Ovary (tissue), 9 donors: ENCODE measurements around the gene AFAP1L2. TPM values are rescaled to one million over a fixed set of nuclear protein-coding genes. Genes with fewer than 3 reads are reported as not detected.

Experiments
- DNase-seq, 5 donors: peaks; one replicate each; pipeline ENCODE4 v3.0.0-alpha.2; 2019 to 2020
- H3K27ac ChIP-seq, 2 donors: fragments of 200-600 bp; one replicate each; pipeline versions ENCODE4 v1.5.1 to v1.8.0; 2019 to 2022
- H3K27me3 ChIP-seq: fragments of 200-600 bp; one replicate; pipeline ENCODE4 v1.8.0; 2022
- H3K36me3 ChIP-seq: fragments of 200-600 bp; sonication (generic); one replicate; pipeline ENCODE4 v1.5.1; 2019
- H3K4me1 ChIP-seq: one replicate; pipeline ENCODE4 v1.8.1; 2013; ENCODE audit warnings: mild to moderate bottlenecking, moderate library complexity; ENCODE audit not compliant: insufficient read depth
- H3K4me3 ChIP-seq: fragments of 200-600 bp; sonication (generic); one replicate; pipeline ENCODE4 v1.5.1; 2017
- H3K9me3 ChIP-seq, 2 donors: fragments of 200-600 bp in 1 of 2; sonication (generic) in 1 of 2; one replicate each; pipeline versions ENCODE4 v1.5.1 to v1.8.1; 2013 to 2019; ENCODE audit warnings: mild to moderate bottlenecking in 1 of 2, moderate library complexity in 1 of 2
- EP300 ChIP-seq: sonication (generic); formaldehyde crosslinking; IDR thresholded peaks from one replicate; pipeline ENCODE4 v1.6.1; 2017; ENCODE audit warnings: antibody characterized with exemption
- POLR2A ChIP-seq: fragments of 450-650 bp; IDR thresholded peaks from one replicate; pipeline ENCODE4 v1.6.1; 2017; ENCODE audit warnings: antibody characterized with exemption, mild to moderate bottlenecking, moderate library complexity
- WGBS, 3 donors: extraction: QIAGEN DNeasy Blood & Tissue Kit in 1 of 3; methylation state at CpG; one replicate each; pipeline versions ENCODE4 v1.1.5 to v1.1.7; 2013 to 2017; 5-methylcytosine and 5-hydroxymethylcytosine counted together
- intact Hi-C, 4 donors: fragments of 100-400 bp; cut with DNase I; formaldehyde crosslinking; loops; one replicate each; pipeline versions ENCODE4 v1.11.0 to v1.15.1; 2022 to 2023
- polyA plus RNA-seq, 2 donors: library from polyadenylated mRNA; stranded (reverse); fragments of 200-250 nt in 1 of 2; fragments of 350-450 nt in 1 of 2; fragmentation: Illumina TruSeq in 1 of 2; extraction: RNeasy Lipid Tissue Mini Kit (QIAGEN cat#74804) in 1 of 2; gene quantifications; one replicate each; pipeline ENCODE4 v1.2.3, GENCODE V29; 2013 to 2014
- total RNA-seq, 7 donors: library from RNA; depleted of rRNA in 2 of 7; stranded (reverse); fragments of >200 nt in 2 of 7; fragmentation: NEBNext Ultra II Directional in 3 of 7; extraction: Animal tissue kit (Norgen Biotek cat#: 25700) in 3 of 7; gene quantifications; one replicate each; pipeline versions ENCODE4 v1.1.0 to v1.2.4, GENCODE V29; 2016 to 2023
- TF ChIP-seq, protein P1 (sequence below), 3 donors: fragments of 450-650 bp in 2 of 3; fragments of 200-600 bp in 1 of 3; IDR thresholded peaks; one replicate each; pipeline versions ENCODE4 v1.5.1 to v1.8.0; 2016 to 2022; ENCODE audit warnings: antibody characterized with exemption in 3 of 3, mild to moderate bottlenecking in 1 of 3
- donor health status: DM: no; HTN: no; CAD: no; lungs with moderate emphysema.
- donor health status: DM: no; HTN: no; CAD: no.
- donor health status: Bipolar disorder and iron deficiency.
- donor health status: DM: yes; HTN: yes; CAD: no.
- donor health status: DM: no; HTN: no; CAD: no.
- donor health status: DM: yes; HTN: yes; CAD: no.

Gene AFAP1L2
- total and polyA plus RNA-seq, 9 donors: 9.8 to 53.7 (median 23.3) TPM

DNA sequence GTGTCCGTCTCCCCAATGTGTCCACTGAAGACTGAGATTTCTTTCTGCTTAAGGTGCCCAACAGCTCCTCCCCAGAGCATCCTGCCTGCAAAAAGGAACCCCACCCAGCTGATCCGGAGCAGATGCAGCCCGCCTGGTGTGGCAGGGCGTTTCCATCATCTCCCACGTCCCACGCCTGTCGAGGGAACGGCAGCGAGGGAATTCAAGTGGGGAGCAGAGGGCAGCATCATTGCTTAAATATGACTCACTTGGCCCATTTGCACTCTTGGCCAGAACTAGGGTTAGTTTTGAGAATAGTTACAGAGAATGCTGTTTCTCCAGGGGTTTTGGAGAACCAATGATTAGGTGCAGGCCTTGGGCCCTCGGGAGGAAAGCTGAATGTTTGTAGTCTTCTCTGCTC lies 144.5 kb downstream of the AFAP1L2 start:
- TF ChIP-seq EP300: no peak
- no peak for TF ChIP-seq POLR2A
- TF ChIP-seq, protein P1, sequence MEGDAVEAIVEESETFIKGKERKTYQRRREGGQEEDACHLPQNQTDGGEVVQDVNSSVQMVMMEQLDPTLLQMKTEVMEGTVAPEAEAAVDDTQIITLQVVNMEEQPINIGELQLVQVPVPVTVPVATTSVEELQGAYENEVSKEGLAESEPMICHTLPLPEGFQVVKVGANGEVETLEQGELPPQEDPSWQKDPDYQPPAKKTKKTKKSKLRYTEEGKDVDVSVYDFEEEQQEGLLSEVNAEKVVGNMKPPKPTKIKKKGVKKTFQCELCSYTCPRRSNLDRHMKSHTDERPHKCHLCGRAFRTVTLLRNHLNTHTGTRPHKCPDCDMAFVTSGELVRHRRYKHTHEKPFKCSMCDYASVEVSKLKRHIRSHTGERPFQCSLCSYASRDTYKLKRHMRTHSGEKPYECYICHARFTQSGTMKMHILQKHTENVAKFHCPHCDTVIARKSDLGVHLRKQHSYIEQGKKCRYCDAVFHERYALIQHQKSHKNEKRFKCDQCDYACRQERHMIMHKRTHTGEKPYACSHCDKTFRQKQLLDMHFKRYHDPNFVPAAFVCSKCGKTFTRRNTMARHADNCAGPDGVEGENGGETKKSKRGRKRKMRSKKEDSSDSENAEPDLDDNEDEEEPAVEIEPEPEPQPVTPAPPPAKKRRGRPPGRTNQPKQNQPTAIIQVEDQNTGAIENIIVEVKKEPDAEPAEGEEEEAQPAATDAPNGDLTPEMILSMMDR (IDR thresholded peaks at IDR 0.05): no peak
- Histone ChIP-seq H3K36me3 (no peaks in the 10 kb centered on the region), H3K4me1 (peaks cover 4% of the 10 kb centered on the region), H3K27me3 (no peaks in the 10 kb centered on the region), H3K4me3 (no peak overlapping the region), H3K9me3 (no peaks in the 10 kb centered on the region), H3K27ac (no peak overlapping the region)
- 22 to 46% (median 36%) methylated on average over 10 of the region's 10 CpGs for WGBS, 3 donors
- peak in 3 of 5 donors; percentile 40 to 58 (median 46) for DNase-seq
- intact Hi-C loops: loop anchor here in 1 of 4 donors (10.0 kb wide), 1 partner anchor 85 kb away; the partner anchor contains the start of genes CCDC186 and TDRD1

DNA sequence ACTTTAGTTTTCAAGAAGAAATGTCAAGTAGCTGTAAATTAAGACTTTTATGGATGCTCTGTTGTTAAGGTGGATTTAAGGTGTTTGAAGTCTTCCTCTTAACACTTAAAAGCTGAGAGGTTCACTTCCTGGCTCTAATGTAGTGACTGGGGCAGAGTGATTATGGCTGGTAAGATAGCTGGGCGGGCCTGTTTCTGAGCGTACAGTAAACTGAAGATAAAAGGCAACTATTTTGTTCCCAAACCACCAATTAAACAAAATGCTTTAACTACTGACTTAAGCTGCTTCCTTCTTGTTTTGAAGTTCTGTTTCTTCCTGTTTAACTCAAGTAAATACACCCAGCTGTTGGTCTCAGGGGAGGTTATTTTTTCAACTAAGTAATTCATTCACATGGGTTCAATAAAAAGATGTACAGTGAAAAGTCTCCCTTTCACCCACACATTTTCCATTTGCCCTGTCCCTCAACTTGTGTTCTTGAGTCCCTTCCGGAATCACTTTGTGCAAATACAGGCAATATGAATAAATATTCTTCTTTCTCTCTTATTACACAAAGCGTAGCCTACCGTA lies 145.9 kb downstream of the AFAP1L2 start:
- peaks cover 4% of the 10 kb centered on the region for H3K4me1 ChIP-seq
- no peak for DNase-seq
- intact Hi-C loops: no loop called here
- H3K4me3 ChIP-seq: no peak overlapping the region
- TF ChIP-seq EP300 (no peak), POLR2A (no peak)
- TF ChIP-seq, protein P1 (IDR thresholded peaks at IDR 0.05): no peak
- no peaks in the 10 kb centered on the region for H3K36me3 ChIP-seq
- 18 to 35% (median 30%) methylated on average over 5 of the region's 5 CpGs for WGBS, 3 donors
- H3K27ac ChIP-seq: no peak overlapping the region
- no peaks in the 10 kb centered on the region for H3K27me3 ChIP-seq
- no peaks in the 10 kb centered on the region for H3K9me3 ChIP-seq

DNA sequence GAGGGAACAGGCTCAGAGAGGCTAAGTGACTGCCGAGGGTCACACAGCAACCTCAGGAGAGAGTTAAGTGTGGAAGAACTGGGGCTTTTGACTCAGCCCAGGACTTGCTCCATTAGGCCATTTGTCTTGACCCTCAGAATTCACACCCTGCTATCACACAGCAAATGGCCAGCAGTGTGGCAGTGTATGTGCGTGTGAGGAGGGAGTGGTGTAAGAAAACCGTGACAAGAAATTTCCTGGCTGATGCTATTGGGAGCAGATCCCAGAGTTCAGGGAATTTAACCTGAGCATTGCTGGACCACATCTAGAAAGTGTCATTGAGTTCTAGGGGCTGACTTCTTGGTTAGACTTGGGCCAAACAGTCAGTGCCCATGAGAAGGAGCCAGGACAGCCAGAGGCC lies 146.8 kb downstream of the AFAP1L2 start:
- Histone ChIP-seq H3K27me3 (no peaks in the 10 kb centered on the region), H3K27ac (no peak overlapping the region), H3K4me1 (peaks cover 4% of the 10 kb centered on the region), H3K4me3 (no peak overlapping the region), H3K36me3 (no peaks in the 10 kb centered on the region), H3K9me3 (no peaks in the 10 kb centered on the region)
- TF ChIP-seq EP300 (no peak), POLR2A (no peak)
- TF ChIP-seq, protein P1 (IDR thresholded peaks at IDR 0.05): no peak
- WGBS, 3 donors: 39 to 47% (median 42%) methylated on average over 3 of the region's 3 CpGs
- no peak for DNase-seq
- intact Hi-C loops: no loop called here

DNA sequence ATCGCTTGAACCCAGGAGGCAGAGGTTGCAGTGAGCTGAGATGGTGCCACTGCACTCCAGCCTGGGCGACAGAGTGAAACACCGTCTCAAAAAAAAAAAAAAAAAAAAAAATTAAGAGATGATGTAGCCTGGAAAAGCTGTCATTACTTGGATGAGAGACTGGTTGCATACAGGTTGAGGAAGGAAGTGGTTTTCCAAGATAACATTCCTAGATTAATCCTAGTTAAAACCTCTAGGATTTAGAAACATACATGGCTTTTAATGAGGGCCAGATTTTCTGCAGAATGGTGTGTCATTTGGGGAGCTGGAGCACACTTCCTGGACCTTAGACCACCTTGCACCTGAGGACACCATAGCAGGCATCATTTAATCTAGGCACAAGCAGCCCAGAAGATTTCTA lies 147.5 kb downstream of the AFAP1L2 start:
- Histone ChIP-seq H3K27me3 (no peaks in the 10 kb centered on the region), H3K9me3 (no peaks in the 10 kb centered on the region), H3K4me3 (no peak overlapping the region), H3K27ac (no peak overlapping the region), H3K36me3 (no peaks in the 10 kb centered on the region), H3K4me1 (peaks cover 4% of the 10 kb centered on the region)
- 86 to 91% (median 89%) methylated on average over 3 of the region's 3 CpGs for WGBS, 3 donors
- DNase-seq: no peak
- TF ChIP-seq EP300 (no peak), POLR2A (no peak)
- TF ChIP-seq, protein P1 (IDR thresholded peaks at IDR 0.05): no peak
- intact Hi-C loops: no loop called here
